Caco-2 (cell line): Measurements from ENCODE around the gene SCN8A. TPM values are rescaled to one million over a fixed set of nuclear protein-coding genes. Genes with fewer than 3 reads are reported as not detected.

ENCODE experiments used
- BruUV-seq: library from RNA; stranded (reverse); fragments of 400-500 nt; replicated peaks from 2 replicates; lab custom pipeline; 2021; lab: Mats Ljungman, UMichigan
- CTCF ChIA-PET: fragments of 300-600 bp; sonication (Branson Sonifier 250); formaldehyde crosslinking; loops from one replicate; lab custom pipeline; 2022; ENCODE audit warnings: antibody characterized with exemption; lab: Charles Lee
- POLR2A ChIA-PET: fragments of 300-600 bp; sonication (Branson Sonifier 250); formaldehyde crosslinking; loops from one replicate; lab custom pipeline; 2022; ENCODE audit warnings: antibody characterized with exemption; lab: Charles Lee
- DNase-seq, 2 experiments: peaks; one replicate each; pipeline versions ENCODE4 v3.0.0 to v3.0.0-alpha.2; 2020 to 2022
- H3K27me3 ChIP-seq: replicated peaks from 2 replicates; pipeline ENCODE4 v1.6.0; 2011; ENCODE audit warnings: low read length; ENCODE audit not compliant: control insufficient read depth, insufficient read depth
- H3K36me3 ChIP-seq: 2 replicates; pipeline ENCODE4 v1.5.1; 2011; ENCODE audit warnings: low read length; ENCODE audit not compliant: control insufficient read depth, insufficient read depth
- H3K4me1 ChIP-seq: fragments of 250-450 bp; sonication (Bioruptor Pico); 2 replicates; pipeline ENCODE4 v1.5.1; 2020; ENCODE audit warnings: mild to moderate bottlenecking
- H3K4me3 ChIP-seq: 2 replicates; pipeline ENCODE4 v1.5.1; 2011; ENCODE audit warnings: low read depth, mild to moderate bottlenecking, control low read depth, low read length
- H3K9me3 ChIP-seq: fragments of 250-450 bp; sonication (Bioruptor Pico); 2 replicates; pipeline ENCODE4 v1.5.1; 2020; ENCODE audit warnings: mild to moderate bottlenecking, moderate library complexity
- H3K27ac Mint-ChIP-seq: one replicate; pipeline ENCODE4 v1.8.0; 2022; ENCODE audit warnings: mixed read lengths; ENCODE audit not compliant: unreplicated experiment
- H3K27me3 Mint-ChIP-seq: one replicate; pipeline ENCODE4 v1.8.0; 2022; ENCODE audit warnings: mixed read lengths; ENCODE audit not compliant: insufficient read depth, unreplicated experiment
- H3K36me3 Mint-ChIP-seq: one replicate; pipeline ENCODE4 v1.8.0; 2022; ENCODE audit warnings: mild to moderate bottlenecking, mixed read lengths; ENCODE audit not compliant: insufficient read depth, unreplicated experiment
- H3K4me1 Mint-ChIP-seq: one replicate; pipeline ENCODE4 v1.8.0; 2022; ENCODE audit warnings: low read depth, mixed read lengths; ENCODE audit not compliant: unreplicated experiment
- H3K4me3 Mint-ChIP-seq: one replicate; pipeline ENCODE4 v1.8.0; 2022; ENCODE audit warnings: mild to moderate bottlenecking, moderate library complexity, mixed read lengths; ENCODE audit not compliant: unreplicated experiment
- H3K9me3 Mint-ChIP-seq: one replicate; pipeline ENCODE4 v1.8.0; 2022; ENCODE audit warnings: mixed read lengths; ENCODE audit not compliant: unreplicated experiment
- intact Hi-C: fragments of 100-400 bp; cut with micrococcal nuclease; formaldehyde crosslinking; loops from one replicate; pipeline ENCODE4 v1.10.0; 2022; ENCODE audit not compliant: unreplicated experiment
- total RNA-seq: library from RNA; stranded (reverse); gene quantifications from 2 replicates; pipeline ENCODE4 v1.2.3, GENCODE V29; 2022
- TF ChIP-seq, protein P1 (sequence below), 2 experiments: fragments of 200-600 bp in 1 of 2; IDR thresholded peaks; 1 replicate in 1 of 2; 2 replicates in 1 of 2; pipeline versions ENCODE4 v1.5.1 to v1.8.0; 2011 to 2022; ENCODE audit warnings: antibody characterized with exemption in 1 of 2, control low read depth in 1 of 2, inconsistent platforms in 1 of 2, low read depth in 1 of 2, low read length in 1 of 2, mild to moderate bottlenecking in 1 of 2, moderate library complexity in 1 of 2; ENCODE audit not compliant: insufficient read depth in 1 of 2, severe bottlenecking in 1 of 2, unreplicated experiment in 1 of 2

SCN8A gene
- total RNA-seq, 1 experiment from 2014 or later, result 16.5 TPM

DNA sequence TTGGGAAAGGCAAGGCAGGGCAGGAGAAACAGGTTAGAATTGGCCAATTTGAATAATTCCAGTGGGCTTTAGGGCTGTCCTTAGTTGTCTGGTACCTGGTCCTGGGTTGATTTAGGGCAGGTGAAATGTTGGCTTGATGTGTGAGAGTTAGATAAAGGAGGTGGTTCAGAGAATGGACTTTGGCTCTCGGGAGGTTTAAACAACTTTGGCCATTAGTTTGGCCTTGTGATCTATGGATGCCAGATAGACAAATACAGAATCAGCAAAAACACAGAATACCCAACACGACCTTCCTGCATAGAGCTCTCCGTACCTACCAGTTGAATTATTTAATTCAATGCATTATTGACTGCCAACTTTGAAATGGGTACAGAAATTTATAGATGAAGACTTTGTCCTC lies 35.1 kb downstream of the SCN8A start:
- peaks cover 7% of the 10 kb centered on the region for H3K4me1 ChIP-seq
- TF ChIP-seq, protein P1, sequence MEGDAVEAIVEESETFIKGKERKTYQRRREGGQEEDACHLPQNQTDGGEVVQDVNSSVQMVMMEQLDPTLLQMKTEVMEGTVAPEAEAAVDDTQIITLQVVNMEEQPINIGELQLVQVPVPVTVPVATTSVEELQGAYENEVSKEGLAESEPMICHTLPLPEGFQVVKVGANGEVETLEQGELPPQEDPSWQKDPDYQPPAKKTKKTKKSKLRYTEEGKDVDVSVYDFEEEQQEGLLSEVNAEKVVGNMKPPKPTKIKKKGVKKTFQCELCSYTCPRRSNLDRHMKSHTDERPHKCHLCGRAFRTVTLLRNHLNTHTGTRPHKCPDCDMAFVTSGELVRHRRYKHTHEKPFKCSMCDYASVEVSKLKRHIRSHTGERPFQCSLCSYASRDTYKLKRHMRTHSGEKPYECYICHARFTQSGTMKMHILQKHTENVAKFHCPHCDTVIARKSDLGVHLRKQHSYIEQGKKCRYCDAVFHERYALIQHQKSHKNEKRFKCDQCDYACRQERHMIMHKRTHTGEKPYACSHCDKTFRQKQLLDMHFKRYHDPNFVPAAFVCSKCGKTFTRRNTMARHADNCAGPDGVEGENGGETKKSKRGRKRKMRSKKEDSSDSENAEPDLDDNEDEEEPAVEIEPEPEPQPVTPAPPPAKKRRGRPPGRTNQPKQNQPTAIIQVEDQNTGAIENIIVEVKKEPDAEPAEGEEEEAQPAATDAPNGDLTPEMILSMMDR (IDR thresholded peaks at IDR 0.05; ENCODE audit: insufficient read depth in 1 of 2, low read depth in 1 of 2, low read length in 1 of 2, severe bottlenecking in 1 of 2, unreplicated experiment in 1 of 2), result no peak
- H3K9me3 ChIP-seq, result no peaks in the 10 kb centered on the region
- Mint-ChIP-seq H3K36me3 (no peaks in the 10 kb centered on the region), H3K4me1 (peaks cover 26% of the 10 kb centered on the region), H3K27ac (no peak overlapping the region), H3K4me3 (no peak overlapping the region), H3K27me3 (no peaks in the 10 kb centered on the region), H3K9me3 (no peaks in the 10 kb centered on the region)
- intact Hi-C loops, result loop anchor here (2.0 to 5.0 kb wide), 2 partner anchors 33 to 51 kb away; no protein-coding TSS in a partner anchor
- ChIA-PET POLR2A (no interaction called here), CTCF (interaction anchor here (0.6 kb wide), 2 partner anchors 33 to 34 kb away, joined by 3 to 4 read pairs; no protein-coding TSS in a partner anchor)
- H3K27me3 ChIP-seq, result no peaks in the 10 kb centered on the region
- no TSS peak for BruUV-seq
- H3K36me3 ChIP-seq, result peaks cover 1% of the 10 kb centered on the region; the same call in 1 of the 2 replicates
- peak in 1 of 2 experiments; percentile 6 for DNase-seq
- H3K4me3 ChIP-seq, result no peak overlapping the region

- POLR2A ChIA-PET, result interaction anchor here (0.6 kb wide), 1 partner anchor 248 kb away, joined by 3 read pairs; no protein-coding TSS in a partner anchor
Observed at GRCh38 chr12:51626629-51627028, 35.6 kb downstream of the SCN8A start.

GRCh38 chr12:51630256-51630880 lies 39.3 kb downstream of the SCN8A start:
- H3K27me3 ChIP-seq, result no peaks in the 10 kb centered on the region
- intact Hi-C loops, result no loop called here
- POLR2A ChIA-PET, result no interaction called here

More at GRCh38 chr12:51626629-51627028, 35.6 kb downstream of the SCN8A start:
- no peak for DNase-seq
- H3K4me1 Mint-ChIP-seq, result peaks cover 21% of the 10 kb centered on the region
- Histone ChIP-seq H3K36me3 (peaks cover 1% of the 10 kb centered on the region; the same call in 1 of the 2 replicates), H3K4me1 (peaks cover 7% of the 10 kb centered on the region), H3K9me3 (no peaks in the 10 kb centered on the region), H3K4me3 (no peak overlapping the region), H3K27me3 (no peaks in the 10 kb centered on the region)
- no TSS peak for BruUV-seq
- H3K27me3 Mint-ChIP-seq, result no peaks in the 10 kb centered on the region
- no peak overlapping the region for H3K27ac Mint-ChIP-seq
- no peak overlapping the region for H3K4me3 Mint-ChIP-seq
- no peaks in the 10 kb centered on the region for H3K9me3 Mint-ChIP-seq
- CTCF ChIA-PET, result interaction anchor here (0.6 kb wide), 2 partner anchors 33 to 34 kb away, joined by 3 to 4 read pairs; no protein-coding TSS in a partner anchor
- no peaks in the 10 kb centered on the region for H3K36me3 Mint-ChIP-seq
- TF ChIP-seq, protein P1 (IDR thresholded peaks at IDR 0.05; ENCODE audit: insufficient read depth in 1 of 2, low read depth in 1 of 2, low read length in 1 of 2, severe bottlenecking in 1 of 2, unreplicated experiment in 1 of 2), result no peak
- intact Hi-C loops, result loop anchor here (2.0 to 5.0 kb wide), 2 partner anchors 34 to 51 kb away; no protein-coding TSS in a partner anchor

More at GRCh38 chr12:51630256-51630880, 39.3 kb downstream of the SCN8A start:
- no peak overlapping the region for H3K4me3 Mint-ChIP-seq
- TF ChIP-seq, protein P1 (IDR thresholded peaks at IDR 0.05; ENCODE audit: insufficient read depth in 1 of 2, low read depth in 1 of 2, low read length in 1 of 2, severe bottlenecking in 1 of 2, unreplicated experiment in 1 of 2), result no peak
- H3K27ac Mint-ChIP-seq, result no peak overlapping the region
- H3K36me3 Mint-ChIP-seq, result no peaks in the 10 kb centered on the region
- Histone ChIP-seq H3K9me3 (no peaks in the 10 kb centered on the region), H3K4me1 (no peaks in the 10 kb centered on the region; the same call in 1 of the 2 replicates), H3K36me3 (no peaks in the 10 kb centered on the region), H3K4me3 (no peak overlapping the region)
- no peak for DNase-seq
- H3K9me3 Mint-ChIP-seq, result no peaks in the 10 kb centered on the region
- H3K4me1 Mint-ChIP-seq, result peaks cover 8% of the 10 kb centered on the region
- no TSS peak for BruUV-seq
- CTCF ChIA-PET, result no interaction called here
- H3K27me3 Mint-ChIP-seq, result no peaks in the 10 kb centered on the region
